Epithelial cell of proximal tubule (primary cell): ENCODE measurements around the gene TAF6. TPM values are rescaled to one million over a fixed set of nuclear protein-coding genes. Genes with fewer than 3 reads are reported as not detected.
A peak's percentile ranks its signal among the peaks of the same experiment; 100 is the strongest.

Experiments
- DNase-seq: peaks from one replicate; pipeline ENCODE4 v3.0.0-alpha.2; 2011; ENCODE audit warnings: low read depth
- H3K4me3 ChIP-seq: 2 replicates; pipeline ENCODE4 v1.5.1; 2011; ENCODE audit warnings: low read depth, mild to moderate bottlenecking, low read length
- total RNA-seq: library from RNA; depleted of rRNA; stranded (reverse); fragments of >200 nt; gene quantifications from 2 replicates; pipeline ENCODE4 v1.2.3, GENCODE V29; 2015
- TF ChIP-seq, protein P1 (sequence below): conservative IDR thresholded peaks from 2 replicates; pipeline ENCODE4 v1.5.1; 2012; ENCODE audit warnings: low read depth, mild to moderate bottlenecking, low read length

The TAF6 gene
- total RNA-seq, 1 donor from 2014 or later: 62.8 TPM

DNA sequence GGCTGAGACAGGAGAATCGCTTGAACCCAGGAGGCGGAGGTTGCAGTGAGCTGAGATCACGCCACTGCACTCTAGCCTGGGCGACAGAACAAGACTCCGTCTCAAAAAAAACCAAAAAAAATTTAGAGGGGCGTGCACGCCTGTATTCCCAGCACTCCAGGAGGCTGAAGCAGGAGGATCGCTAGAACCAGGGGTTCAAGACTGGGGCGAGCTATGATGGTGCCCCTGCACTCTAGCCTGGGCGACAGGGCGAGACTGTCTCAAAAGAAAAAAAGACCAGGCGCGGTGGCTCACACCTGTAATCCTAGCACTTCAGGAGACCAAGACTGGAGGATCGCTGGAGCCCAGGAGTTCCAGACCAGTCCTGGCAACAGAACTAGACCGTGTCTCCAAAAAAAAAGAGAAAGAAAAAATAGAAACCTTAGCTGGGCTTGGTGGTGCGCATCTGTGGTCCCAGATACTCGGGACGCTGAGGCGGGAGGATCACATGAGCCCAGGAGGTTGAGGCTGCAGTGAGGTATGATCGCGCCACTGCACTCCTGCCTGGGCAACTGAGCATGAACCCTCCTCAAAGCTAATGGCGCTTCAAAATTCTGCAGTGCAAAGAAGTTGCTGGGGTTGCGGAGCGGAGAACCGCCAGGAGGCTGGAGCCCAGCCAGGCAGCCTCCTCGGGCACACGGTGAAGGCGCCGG is 7.2 kb upstream of the TAF6 start:
- peak; percentile 19 for DNase-seq
- TF ChIP-seq, protein P1, sequence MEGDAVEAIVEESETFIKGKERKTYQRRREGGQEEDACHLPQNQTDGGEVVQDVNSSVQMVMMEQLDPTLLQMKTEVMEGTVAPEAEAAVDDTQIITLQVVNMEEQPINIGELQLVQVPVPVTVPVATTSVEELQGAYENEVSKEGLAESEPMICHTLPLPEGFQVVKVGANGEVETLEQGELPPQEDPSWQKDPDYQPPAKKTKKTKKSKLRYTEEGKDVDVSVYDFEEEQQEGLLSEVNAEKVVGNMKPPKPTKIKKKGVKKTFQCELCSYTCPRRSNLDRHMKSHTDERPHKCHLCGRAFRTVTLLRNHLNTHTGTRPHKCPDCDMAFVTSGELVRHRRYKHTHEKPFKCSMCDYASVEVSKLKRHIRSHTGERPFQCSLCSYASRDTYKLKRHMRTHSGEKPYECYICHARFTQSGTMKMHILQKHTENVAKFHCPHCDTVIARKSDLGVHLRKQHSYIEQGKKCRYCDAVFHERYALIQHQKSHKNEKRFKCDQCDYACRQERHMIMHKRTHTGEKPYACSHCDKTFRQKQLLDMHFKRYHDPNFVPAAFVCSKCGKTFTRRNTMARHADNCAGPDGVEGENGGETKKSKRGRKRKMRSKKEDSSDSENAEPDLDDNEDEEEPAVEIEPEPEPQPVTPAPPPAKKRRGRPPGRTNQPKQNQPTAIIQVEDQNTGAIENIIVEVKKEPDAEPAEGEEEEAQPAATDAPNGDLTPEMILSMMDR: peak; percentile 7
- H3K4me3 ChIP-seq: peak overlapping the region; percentile 94

DNA sequence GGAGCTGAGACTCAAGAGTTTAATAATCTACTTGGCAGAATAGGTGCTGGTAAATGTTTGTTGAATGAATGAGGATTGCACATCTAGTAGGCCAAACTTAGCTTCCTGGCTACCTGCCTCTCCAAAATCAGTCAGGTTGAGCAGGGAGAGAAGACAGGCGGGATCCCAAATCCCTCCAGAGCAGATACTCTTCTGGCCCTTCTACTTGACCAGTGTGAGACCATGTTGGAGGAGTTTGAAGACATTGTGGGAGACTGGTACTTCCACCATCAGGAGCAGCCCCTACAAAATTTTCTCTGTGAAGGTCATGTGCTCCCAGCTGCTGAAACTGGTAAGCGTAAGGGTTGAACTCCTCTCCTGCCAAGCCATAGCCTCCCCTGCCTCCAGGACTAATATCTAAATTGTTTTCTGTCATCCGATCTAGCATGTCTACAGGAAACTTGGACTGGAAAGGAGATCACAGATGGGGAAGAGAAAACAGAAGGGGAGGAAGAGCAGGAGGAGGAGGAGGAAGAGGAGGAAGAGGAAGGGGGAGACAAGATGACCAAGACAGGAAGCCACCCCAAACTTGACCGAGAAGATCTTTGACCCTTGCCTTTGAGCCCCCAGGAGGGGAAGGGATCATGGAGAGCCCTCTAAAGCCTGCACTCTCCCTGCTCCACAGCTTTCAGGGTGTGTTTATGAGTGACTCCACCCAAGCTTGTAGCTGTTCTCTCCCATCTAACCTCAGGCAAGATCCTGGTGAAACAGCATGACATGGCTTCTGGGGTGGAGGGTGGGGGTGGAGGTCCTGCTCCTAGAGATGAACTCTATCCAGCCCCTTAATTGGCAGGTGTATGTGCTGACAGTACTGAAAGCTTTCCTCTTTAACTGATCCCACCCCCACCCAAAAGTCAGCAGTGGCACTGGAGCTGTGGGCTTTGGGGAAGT is 5.4 kb upstream of the TAF6 start:
- H3K4me3 ChIP-seq: no peak overlapping the region
- DNase-seq: no peak
- TF ChIP-seq, protein P1: no peak

DNA sequence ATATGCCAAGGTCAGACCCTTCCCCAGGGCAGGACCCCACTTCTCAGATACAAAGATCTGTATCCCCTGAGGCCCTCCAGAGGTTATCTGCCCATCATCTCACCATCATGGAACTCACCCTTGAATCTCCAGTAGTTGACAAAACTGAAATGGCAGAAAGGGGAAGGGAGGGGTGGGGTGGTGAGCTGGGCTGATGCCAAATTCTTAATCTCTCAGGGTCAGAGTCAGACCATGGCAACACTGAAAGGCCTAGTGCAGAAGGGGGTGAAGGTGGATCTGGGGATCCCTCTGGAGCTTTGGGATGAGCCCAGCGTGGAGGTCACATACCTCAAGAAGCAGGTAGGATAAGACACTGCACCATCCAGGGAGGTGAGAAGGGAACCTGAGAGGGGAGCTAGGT is 3.4 kb upstream of the TAF6 start:
- no peak for DNase-seq
- H3K4me3 ChIP-seq: no peak overlapping the region
- TF ChIP-seq, protein P1: no peak

DNA sequence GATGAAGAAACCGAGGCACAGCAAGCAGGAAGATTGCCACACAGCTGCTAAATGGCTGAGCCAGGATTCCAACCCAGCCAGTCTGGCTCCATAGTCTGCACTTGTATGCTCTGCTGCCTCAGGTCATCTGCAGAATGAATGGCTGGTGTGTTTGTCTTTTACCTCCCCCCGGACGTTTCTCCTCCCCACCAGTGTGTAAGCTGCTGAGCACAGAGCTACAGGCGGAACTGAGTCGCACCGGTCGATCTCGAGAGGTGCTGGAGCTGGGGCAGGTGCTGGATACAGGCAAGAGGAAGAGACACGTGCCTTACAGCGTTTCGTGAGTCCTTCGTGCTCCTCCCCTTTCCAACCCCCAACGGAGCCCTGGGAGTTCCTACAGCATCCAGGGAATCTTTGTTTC is 2.9 kb upstream of the TAF6 start:
- no peak for DNase-seq
- no peak overlapping the region for H3K4me3 ChIP-seq
- TF ChIP-seq, protein P1: no peak

DNA sequence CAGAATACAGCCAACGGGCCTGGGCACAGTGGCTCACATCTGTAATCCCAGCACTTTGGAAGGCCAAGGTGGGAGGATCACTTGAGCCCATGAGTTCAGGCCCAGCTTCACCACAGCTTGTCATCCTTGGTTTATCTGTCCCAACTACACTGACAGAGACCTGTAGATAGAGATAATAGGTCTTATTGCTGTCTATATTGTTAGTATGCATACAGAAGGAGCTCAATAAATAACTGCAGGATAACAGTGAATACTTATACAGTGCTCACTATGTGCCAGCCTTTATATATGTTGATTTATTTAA is 1.5 kb upstream of the TAF6 start:
- peak overlapping the region; percentile 100 for H3K4me3 ChIP-seq
- DNase-seq: no peak
- TF ChIP-seq, protein P1: no peak

DNA sequence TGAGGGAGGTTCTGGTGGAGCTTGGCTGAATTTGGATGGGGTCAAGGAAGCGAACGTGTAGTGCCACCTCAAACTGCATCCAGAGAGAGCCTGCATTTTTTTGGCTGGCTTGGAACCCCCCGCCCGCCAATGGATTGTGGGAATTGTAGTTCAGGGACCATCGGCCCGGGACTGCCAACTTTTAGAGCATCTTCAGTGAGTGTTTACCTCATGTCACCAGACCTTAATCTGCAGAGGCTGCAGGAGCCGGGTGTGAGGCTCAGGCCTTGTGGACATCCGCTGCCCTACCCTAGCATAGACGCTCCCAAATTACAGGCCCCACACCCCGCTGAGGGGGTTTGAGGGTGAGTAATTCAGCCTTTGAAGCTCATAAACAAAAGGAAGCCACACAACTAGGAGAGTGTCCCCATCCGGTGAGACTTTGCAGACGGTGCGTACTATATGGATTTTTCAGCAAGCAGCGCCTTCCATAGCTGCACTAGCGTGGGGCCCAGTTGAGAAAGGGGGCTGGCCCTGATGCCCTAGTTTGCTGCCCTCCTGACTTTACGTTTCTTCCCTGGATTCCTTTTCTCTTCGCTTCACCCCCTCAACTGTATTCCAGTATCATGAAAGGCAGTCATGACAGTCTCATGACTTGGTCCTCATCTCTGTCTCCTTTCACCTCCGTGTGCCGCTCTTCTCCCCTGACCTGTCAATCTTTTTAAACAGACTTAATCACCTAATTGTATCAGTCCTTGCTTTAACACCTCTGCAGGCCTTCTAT is 993 bp upstream of the TAF6 start:
- peak overlapping the region; percentile 100 for H3K4me3 ChIP-seq
- DNase-seq: no peak
- TF ChIP-seq, protein P1: no peak
